GM19455 (cell line): Measurements from ENCODE around the gene EFEMP2.
A peak's percentile ranks its signal among the peaks of the same experiment; 100 is the strongest.
"Not testable (repeated sequence)": the region's sequence is repeated elsewhere in the genome, so short reads cannot be mapped to it uniquely, and the experiment has no call there.

Source experiments
- ATAC-seq: cut with Tn5 transposase; IDR thresholded peaks from one replicate; pipeline ENCODE4 v1.9.1; 2021; ENCODE audit not compliant: unreplicated experiment

EFEMP2 gene

DNA sequence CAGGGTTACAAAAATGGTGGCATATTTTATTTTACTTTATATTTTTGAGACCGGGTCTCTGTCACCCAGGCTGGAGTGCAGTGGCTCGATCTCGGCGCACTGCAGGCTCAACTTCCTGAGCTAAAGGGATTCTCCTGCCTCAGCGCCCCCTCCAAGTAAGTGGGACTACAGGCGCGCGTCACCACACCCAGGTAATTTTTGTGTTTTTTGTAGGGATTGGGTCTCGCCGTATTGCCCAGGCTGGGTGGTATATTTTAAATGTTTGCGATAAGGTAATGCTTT, 28.2 kb upstream of the EFEMP2 start:
- ATAC-seq = no peak

DNA sequence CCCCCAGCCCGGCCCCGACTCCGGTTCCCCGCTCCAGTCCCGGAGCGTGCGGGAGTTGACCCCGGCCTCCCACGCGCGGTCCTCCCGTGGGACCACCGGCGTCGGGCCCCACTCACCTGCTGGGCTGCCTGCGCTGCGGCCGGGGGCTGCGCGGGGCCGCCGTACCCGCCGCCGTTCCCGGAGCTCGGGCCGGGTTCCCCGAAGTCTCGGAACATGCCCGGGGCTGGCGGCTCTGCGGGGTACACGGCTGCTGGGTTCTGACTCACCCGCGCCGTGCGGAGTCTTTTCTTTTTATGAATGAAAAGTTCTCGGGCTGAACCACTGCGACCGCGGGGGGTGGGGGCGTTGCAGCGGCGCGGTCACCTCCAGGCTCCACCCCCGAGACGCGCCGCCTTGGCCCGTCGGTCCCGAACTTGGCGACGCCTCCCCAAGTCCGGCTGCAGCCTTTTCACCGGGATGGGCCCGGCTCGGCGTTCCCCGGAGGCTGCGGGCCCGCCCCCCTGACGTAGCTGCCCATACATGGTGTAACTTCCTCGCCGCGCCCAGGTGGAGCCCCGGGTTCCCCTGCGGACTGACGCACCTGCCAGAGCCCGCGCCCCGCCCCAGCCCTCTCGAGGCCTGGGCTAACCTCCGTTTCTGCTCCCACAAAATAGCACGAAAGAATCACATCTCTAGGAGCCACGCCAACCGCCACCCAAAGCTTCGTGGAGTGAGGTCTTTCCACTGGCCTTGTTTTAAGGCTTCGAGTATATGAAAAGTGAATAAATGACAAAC, 27.7 kb upstream of the EFEMP2 start, which contains the start of gene FOSL1:
Gene FOSL1, minus strand, starts transcription at position 264 of the 774 bp plus-strand sequence. Its CDS starts 49 bp downstream, at position 215.
- peak; percentile 72 for ATAC-seq

DNA sequence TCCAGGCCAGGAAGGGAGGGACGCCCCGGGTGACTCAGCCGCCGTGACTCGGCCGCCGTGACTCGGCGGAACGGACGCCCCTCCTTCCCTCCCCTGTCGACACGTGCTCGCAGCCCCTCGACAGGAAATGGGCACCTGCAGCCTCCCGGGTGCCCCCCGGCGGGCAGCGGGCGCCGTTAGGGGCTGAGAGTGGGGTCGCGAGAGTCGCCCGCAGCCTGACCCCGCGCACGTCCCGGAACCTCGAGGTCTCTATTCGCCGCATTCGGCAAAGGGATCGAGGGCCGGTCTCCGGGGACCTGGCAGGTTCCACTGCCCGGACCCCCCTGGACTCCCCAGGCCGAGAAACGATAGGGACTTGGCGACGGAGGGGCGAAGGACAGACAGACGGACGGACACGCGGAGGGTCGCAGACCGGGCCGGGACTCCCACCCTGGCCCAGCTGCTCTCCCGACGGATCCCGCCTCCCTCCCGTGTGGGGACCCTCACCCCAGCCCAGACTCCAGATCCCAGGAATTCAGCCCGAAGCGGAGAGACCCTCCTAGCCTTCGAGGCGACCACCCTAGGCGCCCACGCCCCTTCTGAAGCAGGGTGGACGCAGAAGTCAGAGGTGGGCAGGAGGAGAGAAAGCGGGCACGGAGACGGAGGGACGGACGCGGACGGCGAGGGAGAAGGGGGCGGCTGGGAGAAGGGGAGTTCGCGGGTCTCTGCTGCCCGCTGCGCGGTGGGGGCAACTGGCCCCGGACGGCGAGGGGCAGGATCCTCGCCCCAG, 26.9 kb upstream of the EFEMP2 start:
- no peak for ATAC-seq

DNA sequence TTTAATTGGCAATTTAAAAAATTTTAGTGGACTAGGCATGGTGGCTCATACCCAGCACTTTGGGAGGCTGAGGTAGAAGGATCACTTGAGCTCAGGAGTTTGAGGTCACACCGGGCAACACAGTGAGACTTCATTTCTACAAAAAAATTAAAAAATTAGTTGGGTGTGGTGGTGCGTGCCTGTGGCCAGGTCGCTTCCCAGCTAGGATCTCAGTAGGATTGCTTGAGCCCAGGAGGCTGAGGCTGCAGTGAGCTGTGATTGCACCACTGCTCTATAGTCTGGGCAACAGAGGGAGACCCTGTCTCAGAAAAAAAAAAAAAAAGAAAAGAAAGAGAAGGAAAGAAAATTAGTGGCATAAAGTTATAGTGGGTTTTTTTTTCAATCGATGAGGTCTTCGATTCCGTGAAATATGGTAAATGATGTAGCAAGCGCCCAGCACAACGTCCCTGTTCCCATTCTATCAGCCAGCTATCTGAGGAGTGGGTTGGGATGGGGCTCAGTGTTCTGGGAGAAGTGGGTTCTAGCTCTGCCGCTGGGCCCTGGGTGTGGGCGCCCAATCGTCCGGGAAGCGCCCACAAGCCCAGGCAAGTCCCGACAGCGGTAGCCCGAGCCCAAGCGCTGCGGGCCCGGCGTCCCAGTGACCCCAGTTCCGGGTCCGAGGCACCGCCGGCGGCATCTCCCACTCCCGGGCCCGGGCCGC, 26.2 kb upstream of the EFEMP2 start:
- no peak for ATAC-seq

DNA sequence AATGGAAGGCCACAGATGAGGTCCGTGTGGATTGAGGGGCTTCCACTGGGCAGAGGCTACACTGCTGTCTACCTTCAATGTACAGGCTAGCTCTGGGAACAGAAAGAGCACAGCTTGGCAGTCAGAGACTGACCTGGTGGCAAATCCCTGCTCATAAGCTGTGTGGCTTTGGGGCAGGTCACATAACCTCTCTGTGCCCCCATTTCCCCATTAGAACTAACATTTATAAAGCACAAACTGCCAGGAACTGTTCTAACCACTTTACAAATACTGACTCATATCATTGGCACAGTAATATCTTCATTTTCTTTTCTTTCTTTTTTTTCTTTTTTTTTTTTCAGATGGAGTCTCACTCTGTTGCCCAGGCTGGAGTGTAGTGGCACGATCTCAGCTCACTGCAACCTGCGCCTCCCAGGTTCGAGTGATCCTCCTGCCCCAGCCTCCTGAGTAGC, 24.4 kb upstream of the EFEMP2 start:
- no peak for ATAC-seq

DNA sequence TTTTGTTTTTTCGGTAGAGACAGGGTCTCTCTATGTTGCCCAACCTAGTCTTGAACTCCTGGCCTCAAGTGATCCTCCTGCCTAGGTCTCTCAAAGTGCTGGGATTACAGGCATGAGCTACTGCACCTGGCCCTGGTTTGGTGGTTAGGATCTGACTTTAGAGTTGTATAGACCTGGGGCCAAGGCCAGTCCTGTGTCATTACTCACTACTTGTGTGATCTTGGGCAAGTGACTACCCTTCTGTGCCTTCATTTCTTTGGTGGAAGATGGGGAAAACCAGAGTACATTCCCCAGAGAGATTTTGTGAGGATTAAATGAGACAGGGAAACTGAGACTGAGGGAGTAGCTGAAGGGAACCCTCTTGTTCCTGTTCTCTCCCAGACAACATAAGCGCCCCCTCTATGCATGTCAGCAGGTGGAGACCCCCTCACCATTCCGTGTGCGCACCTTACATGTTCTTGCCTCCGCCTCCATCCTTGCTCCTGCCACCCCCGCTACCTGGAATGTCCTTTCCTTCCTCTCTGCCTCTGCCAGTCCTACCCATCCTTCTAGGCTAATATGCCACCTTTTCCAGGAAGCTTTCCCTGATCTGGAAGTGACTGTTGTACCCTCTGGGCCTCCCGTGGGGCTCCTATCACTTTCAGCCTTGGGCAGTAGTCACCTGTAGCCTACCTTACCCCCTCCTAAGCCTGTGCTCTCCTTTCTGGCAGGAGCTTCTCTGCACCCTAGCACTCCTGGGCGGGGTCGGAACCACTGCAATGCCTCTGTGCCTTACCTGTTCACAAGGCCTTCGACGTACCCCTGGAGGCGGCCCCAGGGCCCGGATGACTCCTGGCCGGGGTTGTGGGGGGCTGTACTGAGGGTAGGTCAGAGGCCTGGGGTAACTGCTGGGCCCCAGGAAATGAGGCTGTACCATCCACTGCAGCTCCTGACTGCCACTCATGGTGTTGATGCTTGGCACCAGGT, 23.7 kb upstream of the EFEMP2 start:
- no peak for ATAC-seq

DNA sequence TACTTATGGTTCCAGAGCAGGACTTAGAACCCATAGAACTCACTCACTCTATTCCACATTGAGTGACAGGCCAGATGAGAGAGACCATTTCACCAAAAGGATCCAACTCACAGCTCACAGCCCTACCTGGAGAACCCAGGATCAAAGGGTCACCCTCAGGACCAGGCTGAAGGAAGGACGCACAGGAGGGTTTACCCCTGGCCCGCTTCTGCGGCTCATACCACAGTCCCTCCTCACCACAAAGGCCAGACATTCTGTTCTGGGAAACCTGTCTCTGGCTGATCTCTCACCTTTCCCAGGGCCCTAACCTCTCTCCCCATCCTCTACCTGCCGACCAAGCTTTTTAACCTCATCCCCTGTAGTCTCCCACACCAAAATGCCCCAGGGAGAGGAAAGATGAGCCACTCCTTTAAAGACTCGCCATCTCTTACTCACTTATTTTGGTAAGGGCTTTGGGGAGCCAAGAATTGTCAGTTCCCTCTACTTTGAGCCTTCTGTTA, 22.9 kb upstream of the EFEMP2 start:
- no peak for ATAC-seq

DNA sequence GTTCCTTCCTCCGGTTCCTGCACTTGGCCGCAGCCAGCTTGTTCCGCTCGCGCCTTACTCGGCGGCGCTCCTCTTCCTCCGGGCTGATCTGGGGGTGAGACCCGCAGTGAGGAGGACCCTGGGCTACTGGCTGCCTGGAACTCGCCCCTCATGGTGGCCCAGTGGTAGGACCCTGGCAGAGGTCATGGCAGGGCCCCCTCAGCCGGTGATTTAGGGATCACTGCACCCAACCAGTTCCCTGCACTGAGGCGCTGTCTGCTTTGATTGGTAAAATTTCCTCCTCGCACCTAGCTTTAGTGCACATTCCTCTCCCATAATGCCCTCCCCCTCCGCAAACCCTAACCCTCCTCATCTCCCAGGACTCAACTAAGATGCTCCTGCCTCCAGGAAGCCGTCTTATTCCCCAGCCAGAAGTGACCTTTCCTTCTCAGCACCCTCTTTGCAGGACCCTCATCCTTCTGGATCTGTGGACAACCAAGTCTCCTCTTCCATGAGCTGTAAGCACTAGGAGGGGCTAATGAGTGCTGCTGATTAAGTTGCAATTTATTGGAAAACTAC, 21.5 kb upstream of the EFEMP2 start:
- ATAC-seq = no peak

DNA sequence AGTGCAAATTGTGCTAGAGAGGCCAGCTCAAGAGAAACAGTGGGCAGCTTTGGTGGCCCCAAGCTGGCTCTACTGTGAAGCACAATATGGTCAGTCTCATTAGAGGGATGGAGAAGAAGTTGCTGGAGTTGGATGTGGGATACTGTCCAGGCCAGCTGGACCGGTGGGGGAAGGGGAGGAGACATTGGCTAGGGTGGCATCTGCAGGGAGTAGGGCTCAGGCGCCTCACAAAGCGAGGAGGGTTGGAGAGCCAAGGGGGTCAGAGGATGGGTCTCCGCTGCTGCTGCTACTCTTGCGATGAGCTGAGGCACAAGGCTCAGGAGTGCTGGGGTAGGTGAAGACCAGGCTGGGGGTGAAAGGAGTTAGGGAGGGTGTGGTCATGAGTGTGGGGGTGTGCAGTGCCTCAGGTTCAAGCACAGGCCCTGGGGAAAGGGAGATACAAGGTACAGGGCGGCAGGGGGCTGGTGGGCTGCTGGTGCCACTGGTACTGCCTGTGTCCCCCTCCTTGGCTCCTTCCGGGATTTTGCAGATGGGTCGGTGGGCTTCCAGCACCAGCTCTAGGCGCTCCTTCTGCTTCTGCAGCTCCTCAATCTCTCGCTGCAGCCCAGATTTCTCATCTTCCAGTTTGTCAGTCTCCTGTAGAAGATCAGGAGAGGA, 20.2 kb upstream of the EFEMP2 start:
- no peak for ATAC-seq

DNA sequence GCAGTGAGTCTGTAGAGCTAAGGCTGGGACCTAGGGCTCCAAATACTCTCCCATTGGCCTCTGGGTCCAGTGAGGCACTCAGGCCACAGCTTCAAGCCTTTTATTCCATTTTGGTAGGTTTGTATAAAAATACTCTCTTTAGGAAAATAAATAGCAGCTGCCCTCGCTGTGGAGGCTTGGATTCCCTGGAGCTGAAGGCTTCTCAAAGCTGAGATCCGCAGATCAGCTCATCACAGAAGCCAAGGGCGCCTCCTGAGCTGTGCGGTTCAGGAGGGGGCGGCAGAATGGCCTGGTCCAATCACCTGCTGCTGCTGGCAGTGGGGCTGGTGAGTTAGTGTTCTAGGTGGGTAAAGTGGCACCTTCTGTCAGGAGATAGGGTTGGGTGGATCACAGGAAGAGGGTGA, 19.5 kb upstream of the EFEMP2 start:
- ATAC-seq = not testable (repeated sequence)

DNA sequence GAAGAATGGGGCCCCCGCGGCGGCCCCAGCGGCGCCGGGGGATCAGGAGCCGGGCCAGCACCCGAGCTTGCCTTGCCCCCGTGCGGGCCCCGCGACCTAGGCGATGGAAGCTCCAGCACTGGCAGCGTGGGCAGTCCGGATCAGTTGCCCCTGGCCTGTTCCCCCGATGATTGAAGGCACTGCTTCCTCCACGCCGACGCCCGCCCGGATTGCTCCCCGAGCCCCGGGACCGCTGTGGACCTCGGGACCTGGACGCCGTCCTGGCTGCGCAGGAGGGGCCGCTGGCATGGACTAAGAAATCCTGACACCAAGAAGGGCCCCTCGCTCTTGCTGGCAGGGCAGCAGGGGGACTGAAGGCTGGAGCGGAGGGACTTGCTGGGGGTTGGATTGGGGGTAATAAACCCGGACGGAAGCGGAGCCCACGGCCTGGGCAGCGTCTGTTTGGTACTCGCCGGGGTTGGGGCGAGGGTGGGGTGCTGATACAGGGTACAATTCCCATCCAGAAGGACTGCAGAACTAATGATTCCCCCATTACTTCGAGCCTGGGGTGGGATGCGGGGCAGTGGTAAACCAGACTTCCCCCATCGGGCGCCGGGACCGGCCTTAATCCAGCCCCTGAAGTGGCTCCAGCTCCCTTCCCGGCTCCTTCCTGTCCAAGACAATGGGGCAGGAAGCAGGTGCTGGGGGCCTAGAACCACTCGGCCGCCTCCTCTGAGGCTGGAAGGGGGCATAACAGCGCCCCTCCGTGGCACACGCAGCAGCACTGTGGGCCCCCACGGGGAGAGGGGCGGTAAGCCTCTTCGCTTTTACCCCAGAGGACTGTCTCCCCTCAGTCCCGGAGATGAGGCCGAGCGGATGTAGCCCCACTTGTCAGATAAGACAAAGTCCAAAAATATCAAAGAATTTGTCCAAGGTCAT, 18.9 kb upstream of the EFEMP2 start:
- no peak for ATAC-seq

DNA sequence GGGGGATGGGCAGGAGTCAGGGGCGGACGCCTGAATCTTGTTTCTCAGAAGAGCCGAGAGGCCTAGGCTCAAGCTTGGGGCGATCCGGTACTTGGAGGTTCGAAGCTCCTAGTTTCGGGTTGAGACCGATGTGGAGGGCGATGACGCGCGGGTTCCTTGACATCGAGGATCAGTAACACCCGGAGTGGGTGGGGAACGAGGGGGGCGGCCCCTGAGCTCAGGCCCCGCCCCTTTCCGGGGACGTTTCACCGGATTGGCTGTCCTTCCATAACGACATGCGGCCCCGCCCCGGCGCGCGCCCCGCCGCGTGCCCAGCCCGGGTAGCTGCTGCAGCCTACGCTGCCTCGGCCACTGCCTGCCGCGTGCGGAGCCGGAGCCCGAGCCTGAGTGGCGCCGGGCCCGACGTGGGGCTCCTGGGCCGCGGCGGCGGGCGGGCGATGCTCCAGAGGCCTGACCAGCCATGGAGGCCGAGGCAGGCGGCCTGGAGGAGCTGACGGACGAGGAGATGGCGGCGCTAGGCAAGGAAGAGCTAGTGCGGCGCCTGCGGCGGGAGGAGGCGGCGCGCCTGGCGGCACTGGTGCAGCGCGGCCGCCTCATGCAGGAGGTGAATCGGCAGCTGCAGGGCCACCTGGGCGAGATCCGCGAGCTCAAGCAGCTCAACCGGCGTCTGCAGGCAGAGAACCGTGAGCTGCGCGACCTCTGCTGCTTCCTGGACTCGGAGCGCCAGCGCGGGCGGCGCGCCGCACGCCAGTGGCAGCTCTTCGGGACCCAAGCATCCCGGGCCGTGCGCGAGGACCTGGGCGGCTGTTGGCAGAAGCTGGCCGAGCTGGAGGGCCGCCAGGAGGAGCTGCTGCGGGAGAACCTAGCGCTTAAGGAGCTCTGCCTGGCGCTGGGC, 18.0 kb upstream of the EFEMP2 start, which contains the start of gene CCDC85B:
Gene CCDC85B, plus strand, starts transcription at position 350 of the 895 bp plus-strand sequence. Its CDS starts 111 bp downstream, at position 461.
- peak; percentile 53 for ATAC-seq

DNA sequence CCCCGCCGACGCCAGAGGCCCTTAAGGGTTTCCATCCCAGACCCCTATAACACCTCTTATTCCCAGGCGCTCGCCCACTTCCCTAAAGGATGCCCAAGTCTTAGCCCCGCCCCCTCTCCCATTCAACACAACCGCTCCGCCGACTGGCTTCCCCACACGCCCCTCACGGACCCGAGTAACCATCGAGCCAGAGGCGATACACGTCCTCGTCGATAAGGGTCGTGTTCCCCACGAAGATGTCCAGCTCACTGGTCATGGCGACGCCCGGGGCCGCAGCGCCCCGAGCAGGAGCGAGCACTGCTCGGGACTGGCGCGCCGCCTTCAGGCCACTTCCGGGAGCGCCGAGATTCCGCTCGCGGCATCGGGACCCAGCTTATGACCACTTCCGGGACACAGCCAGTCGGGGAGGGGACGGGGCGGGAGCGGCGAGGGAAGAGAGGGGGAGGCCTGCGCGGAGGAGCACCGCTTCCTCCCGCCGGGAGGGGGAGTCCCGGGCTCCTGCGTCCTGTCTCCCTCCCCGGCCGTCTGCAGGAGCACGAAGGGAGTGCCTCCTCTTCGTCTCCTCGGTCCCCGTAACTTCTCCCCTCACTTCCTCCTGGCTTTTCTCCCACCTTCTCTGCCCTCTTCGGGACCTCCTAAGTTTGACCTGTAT, 15.7 kb upstream of the EFEMP2 start, which contains the start of gene FIBP:
Gene FIBP, minus strand, starts transcription at position 309 of the 652 bp plus-strand sequence. Its CDS starts 53 bp downstream, at position 256.
- peak; percentile 47 for ATAC-seq

DNA sequence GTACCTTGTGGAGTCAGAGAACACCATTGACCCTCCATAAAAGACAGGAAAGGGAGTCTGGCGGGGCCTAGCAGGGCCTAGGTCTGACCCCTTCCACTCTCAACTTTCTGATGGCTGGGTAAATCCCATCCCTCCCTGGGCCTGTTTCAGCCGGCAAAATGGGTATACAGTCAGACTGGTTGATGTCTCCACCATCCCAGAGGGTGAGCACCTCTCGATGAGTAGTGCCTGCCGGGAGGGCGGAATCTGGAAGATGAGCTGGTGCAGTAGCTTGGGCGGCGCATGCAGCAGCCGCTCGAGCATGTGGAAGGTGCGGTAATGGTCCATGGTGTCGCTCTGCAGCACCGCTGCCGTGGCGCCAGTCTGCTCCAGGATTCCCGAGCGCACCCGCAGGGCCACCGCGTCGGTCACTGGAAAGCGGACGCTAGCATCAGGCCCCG, 15.1 kb upstream of the EFEMP2 start:
- ATAC-seq = no peak

DNA sequence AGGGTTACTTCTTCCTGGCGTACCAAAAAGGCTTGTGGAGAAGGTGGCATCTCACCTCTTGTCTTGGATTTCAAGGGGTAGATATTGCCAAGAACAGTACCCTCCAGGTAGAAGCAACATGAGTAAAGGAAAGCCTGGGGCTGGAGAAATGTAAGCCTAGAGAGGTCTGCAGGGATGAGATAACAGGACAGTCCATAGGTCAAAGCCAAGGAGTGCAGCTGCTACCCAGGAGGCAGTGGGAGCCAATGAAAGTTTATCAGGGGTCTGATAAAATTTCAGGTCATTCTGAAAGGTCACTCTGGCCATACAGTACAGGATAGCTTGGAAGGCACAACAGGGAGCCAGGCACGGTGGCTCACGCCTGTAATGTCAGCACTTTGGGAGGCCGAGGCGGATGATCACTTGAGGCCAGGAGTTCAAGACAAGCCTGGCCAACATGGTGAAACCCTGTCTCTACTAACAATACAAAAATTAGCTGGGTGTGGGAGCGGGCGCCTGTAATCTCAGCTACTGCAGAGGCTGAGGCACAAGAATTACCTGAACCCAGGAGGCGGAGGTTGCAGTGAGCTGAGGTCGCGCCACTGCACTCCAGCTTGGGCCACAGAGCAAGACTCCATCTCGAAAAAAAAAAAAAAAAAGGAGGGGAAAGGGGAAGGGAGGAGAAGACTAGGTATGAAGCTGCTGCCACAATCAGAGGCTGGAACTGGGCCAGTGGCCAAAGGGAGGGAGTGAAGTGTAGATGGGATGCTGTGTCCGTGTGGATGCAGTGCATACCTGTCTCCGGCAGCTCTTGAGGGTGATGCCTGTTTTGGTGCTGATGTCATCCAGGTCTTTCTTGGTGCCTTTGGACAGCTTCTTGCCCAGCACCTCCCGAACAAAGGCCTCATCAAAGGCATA, 14.5 kb upstream of the EFEMP2 start:
- ATAC-seq = no peak
